Smooth muscle cell (in vitro differentiated cells): Measurements from ENCODE around the gene CD247. TPM values are rescaled to one million over a fixed set of nuclear protein-coding genes. Genes with fewer than 3 reads are reported as not detected.
A peak's percentile ranks its signal among the peaks of the same experiment; 100 is the strongest.

Experiments used
- DNase-seq: peaks from one replicate; lab custom pipeline; 2025; ENCODE audit not compliant: unreplicated experiment; lab: John Stamatoyannopoulos, UW
- H2AFZ ChIP-seq: fragments of 200-600 bp; sonication (generic); 2 replicates; pipeline ENCODE4 v1.6.0; 2016; ENCODE audit warnings: antibody characterized with exemption, low read depth, mild to moderate bottlenecking
- H3F3A ChIP-seq: fragments of 200-600 bp; sonication (generic); 2 replicates; pipeline ENCODE4 v1.6.0; 2017; ENCODE audit warnings: antibody characterized with exemption, low read depth
- H3K27ac ChIP-seq: fragments of 200-600 bp; sonication (generic); 2 replicates; pipeline ENCODE4 v1.5.1; 2016; ENCODE audit warnings: low read depth, mild to moderate bottlenecking
- H3K27me3 ChIP-seq: fragments of 200-600 bp; sonication (generic); 2 replicates; pipeline ENCODE4 v1.6.1; 2016; ENCODE audit warnings: low read depth, mild to moderate bottlenecking
- H3K36me3 ChIP-seq: fragments of 200-600 bp; sonication (generic); 2 replicates; pipeline ENCODE4 v1.5.1; 2016; ENCODE audit warnings: low read depth
- H3K4me1 ChIP-seq: fragments of 200-600 bp; sonication (generic); 2 replicates; pipeline ENCODE4 v1.5.1; 2016; ENCODE audit warnings: low read depth
- H3K4me2 ChIP-seq: fragments of 200-600 bp; sonication (generic); 2 replicates; pipeline ENCODE4 v1.6.0; 2016; ENCODE audit warnings: mild to moderate bottlenecking
- H3K4me3 ChIP-seq: fragments of 200-600 bp; sonication (generic); 2 replicates; pipeline ENCODE4 v1.5.1; 2016; ENCODE audit warnings: mild to moderate bottlenecking
- H3K79me2 ChIP-seq: fragments of 200-600 bp; sonication (generic); 2 replicates; pipeline ENCODE4 v1.6.0; 2016; ENCODE audit warnings: low read depth, mild to moderate bottlenecking
- H3K9ac ChIP-seq: fragments of 200-600 bp; sonication (generic); 2 replicates; pipeline ENCODE4 v1.6.0; 2016; ENCODE audit warnings: low read depth
- H3K9me3 ChIP-seq: fragments of 200-600 bp; sonication (generic); replicated peaks from 2 replicates; pipeline ENCODE4 v1.5.1; 2016; ENCODE audit warnings: low read depth
- H4K20me1 ChIP-seq: fragments of 200-600 bp; sonication (generic); 2 replicates; pipeline ENCODE4 v1.6.0; 2016; ENCODE audit warnings: low read depth
- WGBS: methylation state at CpG from one replicate; pipeline ENCODE4 v1.1.7; 2016; ENCODE audit warnings: low lambda C conversion rate; 5-methylcytosine and 5-hydroxymethylcytosine counted together
- polyA plus RNA-seq: library from polyadenylated mRNA; unstranded; fragments of >200 nt; fragmentation: Nextera tagmentation; extraction: Ambion mirVana; gene quantifications from 2 replicates; pipeline ENCODE4 v1.2.1, GENCODE V29; 2016
- total RNA-seq: library from RNA; depleted of rRNA; stranded (reverse); fragments of >200 nt; gene quantifications from 2 replicates; pipeline ENCODE4 v1.2.3, GENCODE V29; 2014
- TF ChIP-seq, protein P1 (sequence below): fragments of 200-600 bp; sonication (generic); IDR thresholded peaks from 2 replicates; pipeline ENCODE4 v1.5.1; 2017; ENCODE audit warnings: borderline replicate concordance, mild to moderate bottlenecking, antibody characterized with exemption; ENCODE audit not compliant: insufficient read depth, poor library complexity, severe bottlenecking

CD247 gene
- total and polyA plus RNA-seq, 2 experiments from 2014 or later = 0.13 TPM; not detected in 1

DNA sequence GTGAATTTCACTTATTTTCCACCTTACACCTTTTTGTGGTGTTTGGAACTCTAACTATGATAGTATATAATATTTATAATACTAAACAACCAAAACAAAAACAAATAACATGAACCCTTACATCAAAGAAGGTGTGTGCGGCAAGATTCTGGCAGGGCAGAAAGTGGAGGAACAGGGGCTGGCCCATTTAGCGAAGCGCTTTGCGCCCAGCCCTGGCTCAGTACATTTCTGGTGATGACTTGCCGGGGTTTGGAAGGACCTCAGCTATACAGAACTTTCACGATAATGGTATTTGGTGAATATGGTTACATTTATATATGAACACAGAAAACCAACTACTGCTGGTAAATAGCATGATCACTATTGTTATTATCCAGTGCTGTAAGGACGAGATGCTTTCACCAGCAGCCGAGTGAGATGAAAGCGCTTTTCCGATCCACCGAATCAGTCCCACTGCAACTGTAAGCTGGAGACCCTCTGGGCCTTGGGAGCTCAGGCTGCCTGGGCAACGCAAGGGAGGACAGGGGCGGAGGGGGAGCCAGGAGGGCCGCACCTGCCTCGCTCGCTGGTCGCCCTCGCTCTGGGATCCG lies 63.9 kb downstream of the CD247 start:
- H3K9ac ChIP-seq = peak overlapping the region; percentile 28
- 28% methylated on average over 19 of the region's 19 CpGs for WGBS
- H3K79me2 ChIP-seq = no peaks in the 10 kb centered on the region
- no peaks in the 10 kb centered on the region for H4K20me1 ChIP-seq
- no peak overlapping the region for H3K27ac ChIP-seq
- peak overlapping the region; percentile 96 for H3K4me2 ChIP-seq
- no peaks in the 10 kb centered on the region for H3K36me3 ChIP-seq
- H3F3A ChIP-seq = no peaks in the 10 kb centered on the region
- H3K4me3 ChIP-seq = peak overlapping the region; percentile 69
- no peaks in the 10 kb centered on the region for H3K9me3 ChIP-seq
- no peak for DNase-seq
- peaks cover 7% of the 10 kb centered on the region for H3K4me1 ChIP-seq
- peak overlapping the region; percentile 99 for H2AFZ ChIP-seq
- H3K27me3 ChIP-seq = peaks cover 13% of the 10 kb centered on the region
- TF ChIP-seq, protein P1, sequence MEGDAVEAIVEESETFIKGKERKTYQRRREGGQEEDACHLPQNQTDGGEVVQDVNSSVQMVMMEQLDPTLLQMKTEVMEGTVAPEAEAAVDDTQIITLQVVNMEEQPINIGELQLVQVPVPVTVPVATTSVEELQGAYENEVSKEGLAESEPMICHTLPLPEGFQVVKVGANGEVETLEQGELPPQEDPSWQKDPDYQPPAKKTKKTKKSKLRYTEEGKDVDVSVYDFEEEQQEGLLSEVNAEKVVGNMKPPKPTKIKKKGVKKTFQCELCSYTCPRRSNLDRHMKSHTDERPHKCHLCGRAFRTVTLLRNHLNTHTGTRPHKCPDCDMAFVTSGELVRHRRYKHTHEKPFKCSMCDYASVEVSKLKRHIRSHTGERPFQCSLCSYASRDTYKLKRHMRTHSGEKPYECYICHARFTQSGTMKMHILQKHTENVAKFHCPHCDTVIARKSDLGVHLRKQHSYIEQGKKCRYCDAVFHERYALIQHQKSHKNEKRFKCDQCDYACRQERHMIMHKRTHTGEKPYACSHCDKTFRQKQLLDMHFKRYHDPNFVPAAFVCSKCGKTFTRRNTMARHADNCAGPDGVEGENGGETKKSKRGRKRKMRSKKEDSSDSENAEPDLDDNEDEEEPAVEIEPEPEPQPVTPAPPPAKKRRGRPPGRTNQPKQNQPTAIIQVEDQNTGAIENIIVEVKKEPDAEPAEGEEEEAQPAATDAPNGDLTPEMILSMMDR = no peak

DNA sequence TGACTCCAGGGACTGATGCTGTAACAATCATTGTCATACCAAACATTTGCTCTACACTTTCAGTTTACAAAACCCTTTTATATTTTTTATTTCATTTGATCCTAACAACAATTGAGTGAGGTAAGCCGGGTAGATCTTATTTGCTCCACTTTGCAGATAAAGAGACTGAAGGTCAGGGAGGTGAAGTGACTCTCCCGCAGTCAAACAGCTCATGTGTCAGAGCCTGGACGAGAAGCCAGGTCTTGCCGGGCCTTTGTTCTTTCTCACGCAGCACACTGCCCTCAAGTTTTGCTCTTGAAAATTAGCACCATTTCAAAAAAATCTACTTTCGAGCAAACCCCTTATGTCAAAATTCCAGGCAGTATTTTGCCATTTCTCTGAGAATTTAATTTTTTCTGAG lies 65.2 kb downstream of the CD247 start:
- H3K9ac ChIP-seq = no peak overlapping the region
- 82% methylated on average over 6 of the region's 6 CpGs for WGBS
- H3F3A ChIP-seq = no peaks in the 10 kb centered on the region
- TF ChIP-seq, protein P1 = no peak
- peaks cover 7% of the 10 kb centered on the region for H3K4me1 ChIP-seq
- peaks cover 13% of the 10 kb centered on the region for H3K27me3 ChIP-seq
- no peak overlapping the region for H2AFZ ChIP-seq
- H3K27ac ChIP-seq = no peak overlapping the region
- H3K4me3 ChIP-seq = no peak overlapping the region
- no peaks in the 10 kb centered on the region for H3K36me3 ChIP-seq
- no peak overlapping the region for H3K4me2 ChIP-seq
- H4K20me1 ChIP-seq = no peaks in the 10 kb centered on the region
- DNase-seq = no peak
- H3K9me3 ChIP-seq = no peaks in the 10 kb centered on the region
- H3K79me2 ChIP-seq = no peaks in the 10 kb centered on the region

DNA sequence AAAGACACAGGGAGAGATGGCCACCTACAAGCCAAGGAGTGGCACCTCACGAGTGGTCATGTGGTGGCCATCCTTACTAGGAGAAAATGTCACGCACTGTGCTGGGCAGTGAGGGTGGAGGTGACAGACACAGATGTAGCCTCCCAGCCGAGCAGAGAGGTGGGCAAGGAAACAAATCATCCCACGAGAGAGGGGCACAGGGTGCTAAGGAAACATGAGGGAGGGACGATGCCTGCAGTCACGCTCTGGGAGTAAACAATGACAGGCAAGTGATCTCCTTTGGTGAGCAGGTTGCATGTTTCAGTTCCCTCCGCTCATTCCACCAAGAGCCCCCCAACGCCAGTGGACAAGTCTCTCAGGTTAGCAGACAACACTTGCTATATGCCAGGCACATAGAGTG lies 65.8 kb downstream of the CD247 start:
- TF ChIP-seq, protein P1 = no peak
- no peak overlapping the region for H3K9ac ChIP-seq
- H4K20me1 ChIP-seq = no peaks in the 10 kb centered on the region
- no peak overlapping the region for H3K4me2 ChIP-seq
- no peak overlapping the region for H3K27ac ChIP-seq
- no peak for DNase-seq
- no peaks in the 10 kb centered on the region for H3K36me3 ChIP-seq
- no peaks in the 10 kb centered on the region for H3K9me3 ChIP-seq
- H3K4me1 ChIP-seq = peaks cover 7% of the 10 kb centered on the region
- WGBS = 82% methylated on average over 8 of the region's 8 CpGs
- H3F3A ChIP-seq = no peaks in the 10 kb centered on the region
- peaks cover 13% of the 10 kb centered on the region for H3K27me3 ChIP-seq
- no peaks in the 10 kb centered on the region for H3K79me2 ChIP-seq
- no peak overlapping the region for H3K4me3 ChIP-seq
- no peak overlapping the region for H2AFZ ChIP-seq

DNA sequence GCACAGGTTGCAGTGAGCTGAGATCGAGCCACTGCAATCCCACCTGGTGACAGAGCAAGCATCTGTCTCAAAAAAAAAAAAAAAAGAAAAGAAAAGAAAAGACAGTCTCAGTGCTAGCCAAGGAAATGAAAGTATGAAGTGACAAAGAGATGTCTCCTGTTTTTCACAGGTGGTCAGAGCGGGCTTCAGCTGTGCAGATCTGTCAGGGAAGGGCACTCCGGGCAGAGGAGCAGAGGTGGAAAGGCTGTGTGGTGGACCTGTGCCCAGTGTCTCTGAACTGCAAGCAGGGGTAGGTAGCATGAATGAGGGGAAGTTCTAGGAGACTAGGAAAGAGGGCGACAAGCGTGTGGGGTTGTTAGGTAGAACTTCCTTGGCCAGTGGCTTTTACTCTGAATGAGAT lies 67.5 kb downstream of the CD247 start:
- DNase-seq = no peak
- H3K27me3 ChIP-seq = peaks cover 10% of the 10 kb centered on the region
- H3F3A ChIP-seq = no peaks in the 10 kb centered on the region
- peaks cover 7% of the 10 kb centered on the region for H3K4me1 ChIP-seq
- no peak overlapping the region for H3K4me3 ChIP-seq
- TF ChIP-seq, protein P1 = no peak
- H3K9me3 ChIP-seq = no peaks in the 10 kb centered on the region
- H3K9ac ChIP-seq = no peak overlapping the region
- H4K20me1 ChIP-seq = no peaks in the 10 kb centered on the region
- no peak overlapping the region for H3K27ac ChIP-seq
- H3K4me2 ChIP-seq = no peak overlapping the region
- no peaks in the 10 kb centered on the region for H3K36me3 ChIP-seq
- no peaks in the 10 kb centered on the region for H3K79me2 ChIP-seq
- WGBS = 77% methylated on average over 5 of the region's 5 CpGs
- H2AFZ ChIP-seq = no peak overlapping the region
